GM19043 (cell line): ENCODE data around the gene CHL1.
A peak's percentile ranks its signal among the peaks of the same experiment; 100 is the strongest.
"Not testable (repeated sequence)": the region's sequence is repeated elsewhere in the genome, so short reads cannot be mapped to it uniquely, and the experiment has no call there.

Source experiments
- ATAC-seq: cut with Tn5 transposase; IDR thresholded peaks from one replicate; pipeline ENCODE4 v1.9.1; 2021; ENCODE audit warnings: low read depth; ENCODE audit not compliant: unreplicated experiment

CHL1 gene

DNA sequence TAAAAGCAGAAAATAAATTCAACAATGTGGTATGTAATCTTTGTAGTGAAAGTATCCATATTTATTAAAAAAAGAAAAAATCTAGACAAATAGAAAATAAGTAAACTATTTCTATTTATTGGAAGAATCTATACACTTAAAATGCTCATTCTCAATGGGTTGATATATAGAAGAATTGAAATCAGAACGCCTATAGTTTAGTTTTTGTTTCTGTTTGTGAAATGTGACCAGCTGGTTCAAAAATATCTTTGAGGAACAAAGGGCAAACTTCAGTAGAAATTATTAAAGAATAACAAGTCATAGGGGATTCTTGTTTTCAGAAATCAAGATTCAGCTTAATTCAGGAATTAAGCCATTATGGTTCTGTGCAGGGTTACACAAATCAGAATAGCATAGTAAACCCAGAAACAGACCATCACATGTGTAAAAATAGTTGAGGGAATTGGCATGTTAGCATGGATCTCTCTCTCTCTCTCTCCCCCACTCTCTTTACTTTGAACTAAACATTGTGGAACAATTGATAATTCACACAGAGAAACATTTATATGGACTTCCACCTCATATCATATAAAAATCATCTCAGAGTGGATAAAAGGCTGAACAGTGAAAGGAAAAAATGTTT is 134.0 kb downstream of the CHL1 start:
- ATAC-seq: no peak

GRCh38 chr3:331881-332280 is 135.3 kb downstream of the CHL1 start:
- no peak for ATAC-seq

GRCh38 chr3:332701-333100 is 136.1 kb downstream of the CHL1 start:
- ATAC-seq: no peak

DNA sequence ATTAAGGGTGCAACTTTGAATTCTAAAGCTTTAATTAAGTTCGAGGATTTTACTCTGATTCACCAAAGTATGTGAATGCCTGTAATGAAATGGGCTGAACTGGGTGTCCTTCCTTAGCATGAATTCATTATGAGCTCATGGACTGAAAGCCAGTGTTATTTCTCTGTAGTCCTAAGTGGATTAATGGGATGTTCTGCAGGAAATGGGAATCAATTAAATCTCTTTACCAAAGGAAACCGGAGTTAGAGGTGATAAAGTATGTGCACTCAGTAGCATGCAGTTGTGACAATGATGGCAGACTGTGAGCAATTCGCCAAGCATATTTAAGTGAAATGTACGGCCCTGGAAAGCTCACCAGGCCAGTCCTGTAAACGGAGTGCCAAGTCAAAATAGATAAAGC is 138.7 kb downstream of the CHL1 start:
- ATAC-seq: no peak

GRCh38 chr3:339351-339750 is 142.8 kb downstream of the CHL1 start:
- ATAC-seq: no peak

DNA sequence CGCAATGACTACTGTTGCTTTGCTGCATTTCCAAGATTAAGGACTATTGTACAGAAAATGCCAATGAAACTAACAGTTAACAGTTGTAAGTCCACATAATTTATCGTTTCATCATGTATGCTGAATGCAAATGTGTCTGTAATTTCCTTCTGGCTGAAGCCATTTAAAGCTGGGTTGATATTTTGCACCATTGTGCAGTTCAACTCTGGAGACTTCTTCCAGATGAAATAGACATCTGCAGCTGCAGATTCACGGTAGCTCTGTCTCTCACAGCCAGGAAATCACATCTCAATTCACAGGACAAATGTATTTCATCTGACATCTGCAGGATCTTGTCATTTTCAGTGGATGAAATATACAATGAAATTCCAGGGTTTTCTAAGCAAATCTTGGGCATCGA is 145.4 kb downstream of the CHL1 start:
- no peak for ATAC-seq

GRCh38 chr3:346186-346585 is 149.6 kb downstream of the CHL1 start:
- ATAC-seq: no peak

DNA sequence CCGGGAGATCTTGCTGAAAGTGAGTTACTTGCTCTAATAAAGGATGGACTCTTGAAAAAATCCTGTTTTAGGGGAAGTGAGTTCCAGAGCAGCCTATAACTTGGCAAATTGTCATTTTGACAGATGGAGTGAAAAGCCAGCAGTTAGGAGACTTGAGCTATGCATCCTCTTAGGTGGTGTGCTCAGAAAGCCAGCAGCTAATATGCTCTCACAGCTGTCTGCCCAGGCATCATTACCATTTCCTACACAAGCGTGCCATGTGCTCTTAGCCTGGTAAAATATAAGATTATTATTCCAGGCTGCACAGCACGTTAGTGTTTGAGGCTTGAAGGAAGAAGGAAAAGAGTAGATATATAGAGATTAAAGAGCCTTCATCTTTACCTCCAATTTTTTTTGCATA is 151.0 kb downstream of the CHL1 start:
- no peak for ATAC-seq

GRCh38 chr3:350871-351371 is 154.4 kb downstream of the CHL1 start:
- ATAC-seq: no peak

DNA sequence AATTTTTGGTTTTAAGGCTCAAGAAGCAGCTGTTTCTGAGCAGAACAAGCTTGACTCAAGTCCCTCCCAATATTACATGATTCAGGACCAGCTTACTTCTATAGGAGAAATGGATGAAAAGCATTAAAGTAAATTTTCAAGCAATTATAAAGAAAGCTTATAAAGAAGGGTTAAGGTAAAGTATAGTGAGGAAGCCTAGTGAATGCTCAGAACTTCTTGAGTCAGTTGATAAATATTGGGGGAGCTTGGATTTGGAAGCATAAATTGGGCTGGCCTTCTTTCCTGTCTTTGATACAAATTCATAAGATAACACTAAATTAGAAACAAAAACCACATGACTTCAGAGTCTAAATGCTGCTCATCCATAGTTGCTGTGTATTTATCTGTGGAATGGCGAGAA is 156.0 kb downstream of the CHL1 start:
- ATAC-seq: no peak

- no peak for ATAC-seq
Observed at GRCh38 chr3:353191-353739, 156.7 kb downstream of the CHL1 start.

DNA sequence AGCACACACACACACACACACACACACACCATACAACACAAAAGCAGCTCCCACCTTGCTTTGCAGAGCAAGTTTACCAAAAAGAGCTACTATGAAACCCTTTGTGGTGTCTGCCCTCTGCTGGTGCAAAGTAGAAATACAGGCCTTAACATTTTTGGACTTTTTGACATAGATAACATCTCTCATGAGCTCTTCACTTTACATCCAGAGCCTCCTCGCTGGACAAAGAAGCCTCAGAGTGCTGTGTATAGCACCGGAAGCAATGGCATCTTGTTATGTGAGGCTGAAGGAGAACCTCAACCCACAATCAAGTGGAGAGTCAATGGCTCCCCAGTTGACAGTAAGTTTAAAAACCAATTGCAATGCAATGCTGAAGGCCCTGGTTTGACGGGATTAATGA is 157.9 kb downstream of the CHL1 start:
- peak; percentile 80 for ATAC-seq

GRCh38 chr3:355622-356021 is 159.1 kb downstream of the CHL1 start:
- no peak for ATAC-seq

GRCh38 chr3:356952-357351 is 160.4 kb downstream of the CHL1 start:
- ATAC-seq: no peak

- peak; percentile 60 for ATAC-seq
Observed at GRCh38 chr3:359672-360071, 163.1 kb downstream of the CHL1 start.

GRCh38 chr3:362681-363338 is 166.2 kb downstream of the CHL1 start:
- ATAC-seq: no peak

GRCh38 chr3:364287-364686 is 167.7 kb downstream of the CHL1 start:
- no peak for ATAC-seq

DNA sequence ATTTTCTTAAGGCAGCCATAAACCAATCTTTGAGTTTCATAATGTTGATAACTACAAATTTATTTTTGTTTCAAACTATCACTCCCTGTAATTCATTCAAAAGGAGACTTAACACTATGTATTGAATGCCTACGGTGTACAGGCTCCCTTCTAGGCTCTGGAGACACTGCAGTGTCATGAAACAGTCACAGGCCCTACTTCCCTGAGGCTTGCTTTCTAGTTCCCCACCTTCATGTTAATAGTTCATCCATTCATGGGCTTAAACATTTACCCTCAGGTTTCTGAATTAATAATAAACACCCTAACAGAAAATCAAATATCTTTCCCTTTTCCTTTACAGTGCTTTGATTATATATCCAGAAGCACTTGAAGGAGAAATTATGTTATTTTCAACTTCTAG is 168.7 kb downstream of the CHL1 start:
- ATAC-seq: peak; percentile 90

GRCh38 chr3:366253-366652 is 169.7 kb downstream of the CHL1 start:
- not testable (repeated sequence) for ATAC-seq

GRCh38 chr3:373193-373779 is 176.7 kb downstream of the CHL1 start:
- ATAC-seq: no peak

- ATAC-seq: no peak
Observed at GRCh38 chr3:374459-374858, 177.9 kb downstream of the CHL1 start.

DNA sequence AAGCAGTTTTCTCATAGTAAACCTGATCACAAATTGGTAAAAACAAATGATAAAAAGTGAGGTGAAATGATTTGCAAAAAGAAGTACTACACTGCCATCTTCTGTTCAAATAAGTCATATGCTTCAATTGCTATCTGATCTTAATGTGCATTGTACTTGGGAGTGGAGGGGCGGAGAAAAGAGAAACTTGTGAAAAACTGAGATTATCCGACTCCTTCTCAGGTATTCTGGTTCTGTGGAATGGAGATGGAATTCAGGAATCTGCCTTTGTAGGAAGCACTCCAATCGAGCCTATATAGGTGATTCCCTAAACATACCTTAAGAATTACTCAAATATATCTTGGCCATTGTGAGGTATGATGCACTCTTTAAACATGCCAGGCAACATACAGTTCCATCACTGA is 180.6 kb downstream of the CHL1 start:
- ATAC-seq: peak; percentile 56
